Hepatocyte (in vitro differentiated cells): ENCODE data around the gene KDM4B. TPM values are rescaled to one million over a fixed set of nuclear protein-coding genes. Genes with fewer than 3 reads are reported as not detected.

Source experiments
- DNase-seq: peaks from one replicate; pipeline ENCODE4 v3.0.0-alpha.2; 2016; ENCODE audit warnings: low spot score
- H2AFZ ChIP-seq: fragments of 200-600 bp; sonication (generic); 2 replicates; pipeline ENCODE4 v1.6.0; 2016; ENCODE audit warnings: antibody characterized with exemption, mild to moderate bottlenecking
- H3K27ac ChIP-seq: fragments of 200-600 bp; sonication (generic); 2 replicates; pipeline ENCODE4 v1.5.1; 2016; ENCODE audit warnings: mild to moderate bottlenecking
- H3K27me3 ChIP-seq: fragments of 200-600 bp; sonication (generic); 2 replicates; pipeline ENCODE4 v1.6.1; 2016
- H3K36me3 ChIP-seq: fragments of 200-600 bp; sonication (generic); replicated peaks from 2 replicates; pipeline ENCODE4 v1.5.1; 2016; ENCODE audit warnings: low read depth; ENCODE audit not compliant: insufficient read depth
- H3K4me1 ChIP-seq: fragments of 200-600 bp; sonication (generic); 2 replicates; pipeline ENCODE4 v1.5.1; 2016; ENCODE audit warnings: mild to moderate bottlenecking, moderate library complexity; ENCODE audit not compliant: insufficient read depth
- H3K4me2 ChIP-seq: fragments of 200-600 bp; sonication (generic); 2 replicates; pipeline ENCODE4 v1.6.0; 2016
- H3K4me3 ChIP-seq: fragments of 200-600 bp; sonication (generic); 2 replicates; pipeline ENCODE4 v1.5.1; 2016; ENCODE audit warnings: mild to moderate bottlenecking
- H3K79me2 ChIP-seq: fragments of 200-600 bp; sonication (generic); 2 replicates; pipeline ENCODE4 v1.6.0; 2017; ENCODE audit warnings: mild to moderate bottlenecking
- H3K9me2 ChIP-seq: fragments of 200-600 bp; sonication (generic); replicated peaks from 2 replicates; pipeline ENCODE4 v1.6.0; 2017; ENCODE audit warnings: mild to moderate bottlenecking; ENCODE audit not compliant: insufficient read depth
- H3K9me3 ChIP-seq: fragments of 200-600 bp; sonication (generic); 2 replicates; pipeline ENCODE4 v1.5.1; 2016; ENCODE audit warnings: low read depth, mild to moderate bottlenecking
- H4K20me1 ChIP-seq: fragments of 200-600 bp; sonication (generic); 2 replicates; pipeline ENCODE4 v1.6.0; 2016; ENCODE audit warnings: mild to moderate bottlenecking; ENCODE audit not compliant: insufficient read depth, poor library complexity, severe bottlenecking
- EZH2 ChIP-seq: fragments of 200-600 bp; sonication (generic); IDR thresholded peaks from 2 replicates; pipeline ENCODE4 v1.6.1; 2016; ENCODE audit warnings: antibody characterized with exemption, mild to moderate bottlenecking, borderline replicate concordance
- EZH2phosphoT487 ChIP-seq: fragments of 200-600 bp; sonication (generic); IDR thresholded peaks from one replicate; pipeline ENCODE4 v1.6.1; 2018; ENCODE audit warnings: antibody characterized with exemption, mild to moderate bottlenecking, low read depth, moderate library complexity; ENCODE audit not compliant: unreplicated experiment, severe bottlenecking
- WGBS: methylation state at CpG from one replicate; pipeline ENCODE4 v1.1.6; 2016; ENCODE audit warnings: low lambda C conversion rate; ENCODE audit errors: missing lambda C conversion rate; 5-methylcytosine and 5-hydroxymethylcytosine counted together
- polyA plus RNA-seq: library from polyadenylated mRNA; unstranded; fragments of >200 nt; fragmentation: Nextera tagmentation; extraction: Ambion mirVana; gene quantifications from 2 replicates; pipeline ENCODE4 v1.2.1, GENCODE V29; 2016
- total RNA-seq: library from RNA; depleted of rRNA; stranded (reverse); fragments of >200 nt; gene quantifications from 2 replicates; pipeline ENCODE4 v1.2.3, GENCODE V29; 2014
- TF ChIP-seq, protein P1 (sequence below): fragments of 200-600 bp; sonication (generic); IDR thresholded peaks from 2 replicates; pipeline ENCODE4 v1.5.1; 2016; ENCODE audit warnings: antibody characterized with exemption, mild to moderate bottlenecking; ENCODE audit not compliant: poor library complexity

KDM4B gene
- total and polyA plus RNA-seq, 2 experiments from 2014 or later, result 22.2 to 29.6 TPM

DNA sequence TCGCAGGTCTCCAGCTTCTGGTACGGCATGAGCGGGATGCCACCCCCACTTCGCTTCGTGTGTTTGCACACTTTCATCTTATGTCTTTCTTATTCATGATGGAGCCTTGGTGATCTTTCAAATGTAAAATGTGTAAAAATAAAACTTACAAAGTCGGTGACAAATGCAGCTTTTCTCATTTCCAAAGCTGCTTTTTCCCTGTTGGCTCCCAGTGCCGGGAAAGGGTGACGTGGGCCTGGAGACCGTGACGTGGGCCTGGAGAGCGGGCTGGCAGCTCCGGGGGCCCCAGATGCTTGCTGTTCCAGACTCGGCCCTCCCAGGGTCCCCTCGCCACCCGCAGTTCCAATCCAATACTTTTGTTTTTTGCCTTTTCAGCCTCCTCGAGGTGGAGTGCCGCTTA is 101.4 kb downstream of the KDM4B start:
- TF ChIP-seq, protein P1, sequence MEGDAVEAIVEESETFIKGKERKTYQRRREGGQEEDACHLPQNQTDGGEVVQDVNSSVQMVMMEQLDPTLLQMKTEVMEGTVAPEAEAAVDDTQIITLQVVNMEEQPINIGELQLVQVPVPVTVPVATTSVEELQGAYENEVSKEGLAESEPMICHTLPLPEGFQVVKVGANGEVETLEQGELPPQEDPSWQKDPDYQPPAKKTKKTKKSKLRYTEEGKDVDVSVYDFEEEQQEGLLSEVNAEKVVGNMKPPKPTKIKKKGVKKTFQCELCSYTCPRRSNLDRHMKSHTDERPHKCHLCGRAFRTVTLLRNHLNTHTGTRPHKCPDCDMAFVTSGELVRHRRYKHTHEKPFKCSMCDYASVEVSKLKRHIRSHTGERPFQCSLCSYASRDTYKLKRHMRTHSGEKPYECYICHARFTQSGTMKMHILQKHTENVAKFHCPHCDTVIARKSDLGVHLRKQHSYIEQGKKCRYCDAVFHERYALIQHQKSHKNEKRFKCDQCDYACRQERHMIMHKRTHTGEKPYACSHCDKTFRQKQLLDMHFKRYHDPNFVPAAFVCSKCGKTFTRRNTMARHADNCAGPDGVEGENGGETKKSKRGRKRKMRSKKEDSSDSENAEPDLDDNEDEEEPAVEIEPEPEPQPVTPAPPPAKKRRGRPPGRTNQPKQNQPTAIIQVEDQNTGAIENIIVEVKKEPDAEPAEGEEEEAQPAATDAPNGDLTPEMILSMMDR, result no peak
- TF ChIP-seq EZH2phosphoT487 (no peak), EZH2 (no peak)
- H3K4me3 ChIP-seq, result no peak overlapping the region
- no peaks in the 10 kb centered on the region for H3K27me3 ChIP-seq
- no peaks in the 10 kb centered on the region for H3K4me1 ChIP-seq
- H3K4me2 ChIP-seq, result no peak overlapping the region
- H4K20me1 ChIP-seq, result no peaks in the 10 kb centered on the region
- no peaks in the 10 kb centered on the region for H3K79me2 ChIP-seq
- no peaks in the 10 kb centered on the region for H3K9me2 ChIP-seq
- no peak overlapping the region for H2AFZ ChIP-seq
- H3K36me3 ChIP-seq, result no peaks in the 10 kb centered on the region
- no peaks in the 10 kb centered on the region for H3K9me3 ChIP-seq
- no peak for DNase-seq
- no peak overlapping the region for H3K27ac ChIP-seq
- 95% methylated on average over 17 of the region's 17 CpGs for WGBS

DNA sequence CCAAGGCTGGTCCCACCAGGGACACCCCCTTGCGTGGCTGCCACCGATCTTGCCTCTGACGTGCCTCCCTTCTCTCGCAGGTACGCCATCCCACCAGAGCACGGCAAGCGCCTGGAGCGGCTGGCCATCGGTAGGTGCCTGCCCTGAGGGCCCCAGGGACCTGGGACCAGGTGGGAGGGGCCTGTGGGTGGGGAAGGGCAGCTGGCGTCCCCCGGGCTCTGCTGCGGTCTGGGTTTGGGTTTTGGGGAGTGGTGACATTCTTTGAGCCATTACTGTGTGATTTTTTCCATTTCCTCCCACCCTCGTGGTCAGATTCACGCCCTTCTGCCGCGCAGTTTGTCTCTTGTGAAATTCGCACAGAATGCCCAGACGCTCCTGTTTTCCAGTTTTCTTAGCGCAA is 102.0 kb downstream of the KDM4B start:
- Histone ChIP-seq H3K9me2 (no peaks in the 10 kb centered on the region), H3K36me3 (no peaks in the 10 kb centered on the region), H2AFZ (no peak overlapping the region), H3K4me1 (no peaks in the 10 kb centered on the region), H3K27me3 (no peaks in the 10 kb centered on the region), H3K27ac (no peak overlapping the region), H3K9me3 (no peaks in the 10 kb centered on the region), H3K79me2 (no peaks in the 10 kb centered on the region), H3K4me3 (no peak overlapping the region), H3K4me2 (no peak overlapping the region), H4K20me1 (no peaks in the 10 kb centered on the region)
- TF ChIP-seq, protein P1, result no peak
- TF ChIP-seq EZH2, result no peak
- no peak for TF ChIP-seq EZH2phosphoT487
- WGBS, result 97% methylated on average over 19 of the region's 19 CpGs
- no peak for DNase-seq

DNA sequence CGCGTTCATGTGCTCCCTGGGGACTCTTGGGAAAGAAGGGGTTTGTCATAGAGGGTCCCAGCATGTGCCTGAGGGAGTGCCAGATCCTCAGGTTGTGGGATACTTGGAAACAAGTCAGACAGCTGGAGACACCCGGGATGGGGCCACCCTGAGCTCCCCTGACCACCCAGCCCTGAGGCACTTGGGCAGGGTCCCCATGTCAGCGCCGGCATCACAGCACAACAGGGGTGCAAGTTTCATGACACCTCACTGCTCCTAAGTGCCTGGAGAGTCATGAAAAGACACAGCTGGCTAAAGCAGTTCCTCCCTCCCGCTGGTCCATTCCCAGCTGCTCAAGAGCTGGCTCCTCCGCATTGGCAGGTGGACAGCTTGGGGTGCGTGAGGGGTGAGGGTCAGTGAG is 102.7 kb downstream of the KDM4B start:
- TF ChIP-seq, protein P1, result no peak
- no peak for TF ChIP-seq EZH2
- no peak for TF ChIP-seq EZH2phosphoT487
- DNase-seq, result no peak
- no peak overlapping the region for H3K4me3 ChIP-seq
- no peaks in the 10 kb centered on the region for H3K27me3 ChIP-seq
- no peaks in the 10 kb centered on the region for H3K9me2 ChIP-seq
- no peak overlapping the region for H3K27ac ChIP-seq
- no peaks in the 10 kb centered on the region for H4K20me1 ChIP-seq
- no peak overlapping the region for H3K4me2 ChIP-seq
- no peaks in the 10 kb centered on the region for H3K9me3 ChIP-seq
- WGBS, result 96% methylated on average over 8 of the region's 8 CpGs
- no peaks in the 10 kb centered on the region for H3K36me3 ChIP-seq
- H2AFZ ChIP-seq, result no peak overlapping the region
- H3K4me1 ChIP-seq, result no peaks in the 10 kb centered on the region
- H3K79me2 ChIP-seq, result no peaks in the 10 kb centered on the region

DNA sequence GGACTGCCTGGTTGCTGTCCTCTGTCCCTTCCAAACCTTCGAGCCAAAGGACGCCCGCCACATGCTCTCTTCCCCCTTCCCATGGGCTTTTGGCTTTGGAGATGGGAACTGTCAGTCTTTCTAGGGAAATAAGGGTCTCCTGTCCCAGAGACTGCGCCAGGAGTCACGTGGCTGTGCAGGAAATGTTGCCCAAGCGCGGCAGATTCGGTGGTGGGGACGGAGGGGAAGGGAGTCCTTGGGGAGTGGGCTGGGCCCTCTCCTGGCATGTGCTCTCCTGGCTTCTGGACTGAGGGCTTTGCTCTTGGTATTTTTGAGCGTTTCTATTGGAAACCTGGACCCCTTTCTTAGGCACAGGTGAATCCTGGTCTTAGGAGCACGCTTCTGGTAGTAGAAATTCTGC is 103.2 kb downstream of the KDM4B start:
- H4K20me1 ChIP-seq, result no peaks in the 10 kb centered on the region
- H3K9me3 ChIP-seq, result no peaks in the 10 kb centered on the region
- no peaks in the 10 kb centered on the region for H3K4me1 ChIP-seq
- no peaks in the 10 kb centered on the region for H3K27me3 ChIP-seq
- H3K36me3 ChIP-seq, result no peaks in the 10 kb centered on the region
- no peak overlapping the region for H2AFZ ChIP-seq
- no peak overlapping the region for H3K4me2 ChIP-seq
- H3K27ac ChIP-seq, result no peak overlapping the region
- no peaks in the 10 kb centered on the region for H3K9me2 ChIP-seq
- no peaks in the 10 kb centered on the region for H3K79me2 ChIP-seq
- TF ChIP-seq EZH2 (no peak), EZH2phosphoT487 (no peak)
- TF ChIP-seq, protein P1, result no peak
- H3K4me3 ChIP-seq, result no peak overlapping the region
- 93% methylated on average over 11 of the region's 11 CpGs for WGBS
- DNase-seq, result no peak
